SK-N-SH (cell line): ENCODE measurements around the gene ELAC2. TPM values are rescaled to one million over a fixed set of nuclear protein-coding genes. Genes with fewer than 3 reads are reported as not detected.

Experiments
- CTCF ChIA-PET: fragments of 300-600, 350-600 bp; formaldehyde crosslinking; extraction: SDS; loops from one replicate; lab custom pipeline; 2021; lab: Yijun Ruan, JAX
- POLR2A ChIA-PET: fragments of 350-600 bp; sonication (Branson Sonifier 250); formaldehyde crosslinking; extraction: SDS; loops from one replicate; lab custom pipeline; 2020; ENCODE audit warnings: antibody characterized with exemption, inconsistent platforms; lab: Yijun Ruan, JAX
- DNase-seq: peaks from one replicate; pipeline ENCODE4 v3.0.0; 2012
- H2AFZ ChIP-seq: fragments of 200-600 bp; sonication (generic); 2 replicates; pipeline ENCODE4 v1.8.1; 2016; ENCODE audit warnings: antibody characterized with exemption, mild to moderate bottlenecking, low read depth
- H3F3A ChIP-seq: fragments of 200-600 bp; sonication (generic); replicated peaks from 2 replicates; pipeline ENCODE3; 2016; ENCODE audit warnings: antibody characterized with exemption, mild to moderate bottlenecking; ENCODE audit not compliant: insufficient read depth
- H3K27ac ChIP-seq, 2 experiments: fragments of 200-500 bp in 1 of 2; fragments of 200-600 bp in 1 of 2; sonication (Bioruptor generic) in 1 of 2; sonication (generic), shearing (Covaris generic) in 1 of 2; 2 replicates each; pipeline versions ENCODE4 v1.5.1 to v1.6.1; 2014 to 2016; ENCODE audit warnings: low read depth in 2 of 2, inconsistent platforms in 1 of 2, low read length in 1 of 2, mild to moderate bottlenecking in 1 of 2, mixed read lengths in 1 of 2
- H3K27me3 ChIP-seq: fragments of 200-600 bp; sonication (generic), shearing (Covaris generic); 2 replicates; pipeline ENCODE4 v1.6.1; 2016; ENCODE audit warnings: mixed run types; ENCODE audit not compliant: insufficient read depth
- H3K36me3 ChIP-seq, 2 experiments: fragments of 200-500 bp in 1 of 2; fragments of 200-600 bp in 1 of 2; sonication (Bioruptor generic) in 1 of 2; sonication (generic) in 1 of 2; replicated peaks in 1 of 2; 2 replicates each; pipeline versions ENCODE3 to v1.5.1; 2014 to 2016; ENCODE audit warnings: low read length in 1 of 2, mild to moderate bottlenecking in 1 of 2; ENCODE audit not compliant: insufficient read depth in 2 of 2, control insufficient read depth in 1 of 2
- H3K4me1 ChIP-seq, 2 experiments: fragments of 200-500 bp in 1 of 2; fragments of 200-600 bp in 1 of 2; sonication (Bioruptor generic) in 1 of 2; sonication (generic), shearing (Covaris generic) in 1 of 2; 2 replicates each; pipeline versions ENCODE4 v1.5.1 to v1.6.1; 2014 to 2016; ENCODE audit warnings: low read depth in 1 of 2, low read length in 1 of 2, mixed run types in 1 of 2; ENCODE audit not compliant: insufficient read depth in 2 of 2, control insufficient read depth in 1 of 2
- H3K4me2 ChIP-seq: fragments of 200-600 bp; sonication (generic), shearing (Covaris generic); 2 replicates; pipeline ENCODE4 v1.6.1; 2017; ENCODE audit warnings: mixed run types
- H3K4me3 ChIP-seq, 2 experiments: fragments of 200-500 bp in 1 of 2; fragments of 200-600 bp in 1 of 2; sonication (Bioruptor generic) in 1 of 2; sonication (generic), shearing (Covaris generic) in 1 of 2; 2 replicates each; pipeline versions ENCODE4 v1.5.1 to v1.8.1; 2014 to 2016; ENCODE audit warnings: low read depth in 2 of 2, inconsistent platforms in 1 of 2, low read length in 1 of 2, mild to moderate bottlenecking in 1 of 2, mixed read lengths in 1 of 2, moderate library complexity in 1 of 2
- H3K79me2 ChIP-seq: fragments of 200-600 bp; sonication (generic); 2 replicates; pipeline ENCODE4 v1.8.1; 2017; ENCODE audit warnings: mild to moderate bottlenecking; ENCODE audit not compliant: insufficient read depth
- H3K9ac ChIP-seq: fragments of 200-600 bp; sonication (generic); 2 replicates; pipeline ENCODE4 v1.6.1; 2017; ENCODE audit warnings: mixed run types
- H3K9me2 ChIP-seq: fragments of 200-600 bp; sonication (generic); 2 replicates; pipeline ENCODE4 v1.6.1; 2017; ENCODE audit warnings: mixed run types
- H3K9me3 ChIP-seq: fragments of 200-600 bp; sonication (generic); 2 replicates; pipeline ENCODE4 v1.6.1; 2017; ENCODE audit warnings: mixed run types, mild to moderate bottlenecking, moderate library complexity
- H4K20me1 ChIP-seq: fragments of 200-600 bp; sonication (generic); 2 replicates; pipeline ENCODE4 v1.6.1; 2017; ENCODE audit warnings: mild to moderate bottlenecking, mixed run types; ENCODE audit not compliant: insufficient read depth
- CTCF ChIP-seq: fragments of 200-600 bp; sonication (generic); IDR thresholded peaks from 2 replicates; pipeline ENCODE4 v1.6.1; 2017; ENCODE audit warnings: antibody characterized with exemption, mild to moderate bottlenecking, moderate library complexity
- EZH2phosphoT487 ChIP-seq: fragments of 200-600 bp; sonication (generic); IDR thresholded peaks from 2 replicates; pipeline ENCODE4 v1.6.1; 2017; ENCODE audit warnings: low read depth, mixed run types, mild to moderate bottlenecking, antibody characterized with exemption, moderate library complexity, borderline replicate concordance
- FOSL2 ChIP-seq: IDR thresholded peaks from 2 replicates; pipeline ENCODE4 v1.4.0; 2012; ENCODE audit warnings: low read depth, mild to moderate bottlenecking, moderate library complexity, borderline replicate concordance
- FOXJ3 ChIP-seq: sonication (generic); formaldehyde crosslinking; IDR thresholded peaks from 2 replicates; pipeline ENCODE4 v1.5.1; 2020; ENCODE audit warnings: mild to moderate bottlenecking, missing genetic modification reagents
- IRF3 ChIP-seq: fragments of 150-350 bp; IDR thresholded peaks from 2 replicates; pipeline ENCODE4 v1.6.1; 2016; ENCODE audit warnings: mild to moderate bottlenecking, low read depth, low read length
- JUND ChIP-seq: IDR thresholded peaks from 2 replicates; pipeline ENCODE4 v1.4.0; 2012
- MAX ChIP-seq: IDR thresholded peaks from 2 replicates; pipeline ENCODE4 v1.4.0; 2012; ENCODE audit warnings: low read depth
- MXI1 ChIP-seq: IDR thresholded peaks from 2 replicates; pipeline ENCODE4 v1.6.1; 2012; ENCODE audit warnings: mild to moderate bottlenecking, low read depth, low read length, improper control_type of control experiment
- NRF1 ChIP-seq: IDR thresholded peaks from 2 replicates; pipeline ENCODE4 v1.6.1; 2012; ENCODE audit warnings: low read depth, mild to moderate bottlenecking, low read length
- PBX3 ChIP-seq: IDR thresholded peaks from 2 replicates; pipeline ENCODE4; 2012
- RFX5 ChIP-seq: IDR thresholded peaks from 2 replicates; pipeline ENCODE4 v1.6.1; 2012; ENCODE audit warnings: mild to moderate bottlenecking, improper control_type of control experiment, low read length
- TAF1 ChIP-seq: IDR thresholded peaks from 2 replicates; pipeline ENCODE4 v1.6.1; 2012; ENCODE audit warnings: low read depth, mild to moderate bottlenecking, low read length, moderate library complexity, borderline replicate concordance
- TEAD4 ChIP-seq: IDR thresholded peaks from 2 replicates; pipeline ENCODE4 v1.4.0; 2012; ENCODE audit warnings: mild to moderate bottlenecking, borderline replicate concordance; ENCODE audit not compliant: insufficient read depth
- YY1 ChIP-seq: IDR thresholded peaks from 2 replicates; pipeline ENCODE4 v1.4.0; 2012; ENCODE audit warnings: low read depth, mild to moderate bottlenecking
- WGBS: methylation state at CpG from one replicate; pipeline ENCODE4 v1.1.6; 2017; ENCODE audit warnings: low lambda C conversion rate; 5-methylcytosine and 5-hydroxymethylcytosine counted together
- polyA plus RNA-seq, 3 experiments: library from polyadenylated mRNA; depleted of rRNA; stranded (reverse); fragments of >200 nt; gene quantifications; 2 replicates each; pipeline ENCODE4 v1.2.3, GENCODE V29; 2012

The ELAC2 gene
- polyA plus RNA-seq, 1 of the 3 experiments (the other 2 are of a cell fraction): 77.6 TPM

GRCh38 chr17:12998461-12998860, 19.4 kb downstream of the ELAC2 start:
- WGBS: 91% methylated on average over 7 of the region's 8 CpGs
- Histone ChIP-seq H2AFZ (no peak overlapping the region), H3K4me2 (no peak overlapping the region), H4K20me1 (no peaks in the 10 kb centered on the region; the same call in 1 of the 2 replicates), H3K9me3 (no peaks in the 10 kb centered on the region), H3K9ac (no peak overlapping the region), H3K79me2 (no peaks in the 10 kb centered on the region), H3K36me3 (peaks cover 29 to 94% of the 10 kb centered on the region in 2 experiments), H3K27ac (no peak overlapping the region), H3K27me3 (no peaks in the 10 kb centered on the region), H3K9me2 (no peaks in the 10 kb centered on the region), H3F3A (no peaks in the 10 kb centered on the region)
- CTCF ChIA-PET: no interaction called here
- no peak for DNase-seq
- POLR2A ChIA-PET: interaction anchor here (1.3 to 1.6 kb wide), 2 partner anchors 12 to 19 kb away, joined by 3 to 6 read pairs; partner anchors contain the start of gene ELAC2
- TF ChIP-seq NRF1 (no peak), IRF3 (no peak), MXI1 (no peak), JUND (no peak), FOXJ3 (CRISPR knock-in tag) (no peak), TEAD4 (no peak)
- TF ChIP-seq, all 33 proteins: peak for 0
- Histone ChIP-seq H3K4me1 (no peaks in the 10 kb centered on the region), H3K4me3 (no peak overlapping the region)

- DNase-seq: no peak
- POLR2A ChIA-PET: interaction anchor here (1.6 kb wide), 1 partner anchor 10 kb away, joined by 6 read pairs; no protein-coding TSS in a partner anchor
- H3K9me2 ChIP-seq: no peaks in the 10 kb centered on the region
- TF ChIP-seq PBX3: no peak
- TF ChIP-seq, all 33 proteins: peak for 0
- Histone ChIP-seq H3F3A (no peaks in the 10 kb centered on the region), H3K36me3 (peaks cover 24 to 95% of the 10 kb centered on the region in 2 experiments), H3K9me3 (no peaks in the 10 kb centered on the region), H3K79me2 (no peaks in the 10 kb centered on the region), H3K4me3 (no peak overlapping the region), H3K4me2 (no peak overlapping the region), H3K9ac (no peak overlapping the region), H3K27me3 (no peaks in the 10 kb centered on the region), H3K27ac (no peak overlapping the region), H2AFZ (no peak overlapping the region), H3K4me1 (no peaks in the 10 kb centered on the region), H4K20me1 (no peaks in the 10 kb centered on the region)
- WGBS: 73% methylated on average over 3 of the region's 5 CpGs
- CTCF ChIA-PET: interaction anchor here (1.0 kb wide), 1 partner anchor 33 kb away, joined by 4 read pairs; no protein-coding TSS in a partner anchor
Measured at GRCh38 chr17:12996941-12997340, 20.9 kb downstream of the ELAC2 start.

GRCh38 chr17:12996357-12996756, 21.5 kb downstream of the ELAC2 start:
- no peak overlapping the region for H3K27ac ChIP-seq
- no peaks in the 10 kb centered on the region for H3K9me2 ChIP-seq
- H3K4me1 ChIP-seq: no peaks in the 10 kb centered on the region
- H4K20me1 ChIP-seq: no peaks in the 10 kb centered on the region
- no peaks in the 10 kb centered on the region for H3F3A ChIP-seq
- no peak overlapping the region for H3K4me3 ChIP-seq
- 96% methylated on average over 8 of the region's 10 CpGs for WGBS
- no peaks in the 10 kb centered on the region for H3K9me3 ChIP-seq
- no peak for DNase-seq
- H3K36me3 ChIP-seq: peaks cover 18 to 95% of the 10 kb centered on the region in 2 experiments
- POLR2A ChIA-PET: no interaction called here
- no peak overlapping the region for H3K9ac ChIP-seq
- H3K27me3 ChIP-seq: no peaks in the 10 kb centered on the region
- no peaks in the 10 kb centered on the region for H3K79me2 ChIP-seq
- CTCF ChIA-PET: interaction anchor here (1.0 kb wide), 1 partner anchor 34 kb away, joined by 4 read pairs; no protein-coding TSS in a partner anchor
- no peak overlapping the region for H2AFZ ChIP-seq
- H3K4me2 ChIP-seq: no peak overlapping the region
- TF ChIP-seq MAX: no peak
- TF ChIP-seq YY1: no peak
- TF ChIP-seq IRF3: no peak
- no peak for TF ChIP-seq RFX5
- TF ChIP-seq CTCF: no peak
- no peak for TF ChIP-seq TAF1
- TF ChIP-seq PBX3: no peak
- TF ChIP-seq FOSL2: no peak
- TF ChIP-seq EZH2phosphoT487: no peak
